Neural cell (in vitro differentiated cells): ENCODE data around the gene EHD4. TPM values are rescaled to one million over a fixed set of nuclear protein-coding genes. Genes with fewer than 3 reads are reported as not detected.

ENCODE experiments used
- H2AFZ ChIP-seq: fragments of 200-600, 300-800 bp; sonication (generic), shearing (Covaris generic); 2 replicates; pipeline ENCODE4 v1.6.0; 2014; ENCODE audit warnings: low read depth, mild to moderate bottlenecking, antibody characterized with exemption, low read length, moderate library complexity
- H3F3A ChIP-seq: fragments of 200-600 bp; shearing (Covaris generic); 2 replicates; pipeline ENCODE4 v1.6.1; 2016; ENCODE audit warnings: mild to moderate bottlenecking, moderate library complexity, mixed read lengths, antibody characterized with exemption, low read length; ENCODE audit not compliant: insufficient read depth, poor library complexity, severe bottlenecking
- H3K27ac ChIP-seq: fragments of 200-600, 300-800 bp; sonication (generic), shearing (Covaris generic); 2 replicates; pipeline ENCODE4 v1.5.1; 2014; ENCODE audit warnings: mild to moderate bottlenecking, low read length, moderate library complexity
- H3K27me3 ChIP-seq: fragments of 300-800, 200-600 bp; sonication (generic), shearing (Covaris generic); 2 replicates; pipeline ENCODE4 v1.6.0; 2014; ENCODE audit warnings: mild to moderate bottlenecking, low read depth, low read length, moderate library complexity; ENCODE audit not compliant: insufficient read depth
- H3K36me3 ChIP-seq: fragments of 300-800, 200-600 bp; sonication (generic), shearing (Covaris generic); 2 replicates; pipeline ENCODE4 v1.5.1; 2014; ENCODE audit warnings: mild to moderate bottlenecking, antibody characterized with exemption, low read length, moderate library complexity; ENCODE audit not compliant: insufficient read depth
- H3K4me2 ChIP-seq: fragments of 300-800, 200-600 bp; sonication (generic), shearing (Covaris generic); 2 replicates; pipeline ENCODE4 v1.6.0; 2014; ENCODE audit warnings: mild to moderate bottlenecking, low read length
- H3K4me3 ChIP-seq: fragments of 300-800, 200-600 bp; sonication (generic), shearing (Covaris generic); 2 replicates; pipeline ENCODE4 v1.5.1; 2014; ENCODE audit warnings: mild to moderate bottlenecking, low read length, moderate library complexity
- H3K79me2 ChIP-seq: fragments of 200-600 bp; shearing (Covaris generic); replicated peaks from 2 replicates; pipeline ENCODE4 v1.6.0; 2014; ENCODE audit warnings: mild to moderate bottlenecking, low read length, moderate library complexity; ENCODE audit not compliant: insufficient read depth
- H3K9ac ChIP-seq: fragments of 300-800, 200-600 bp; sonication (generic), shearing (Covaris generic); 2 replicates; pipeline ENCODE4 v1.6.1; 2016; ENCODE audit warnings: mild to moderate bottlenecking, low read length, mixed read lengths
- H3K9me2 ChIP-seq: fragments of 200-600 bp; shearing (Covaris generic); 2 replicates; pipeline ENCODE4 v1.6.1; 2016; ENCODE audit warnings: mild to moderate bottlenecking, low read length, mixed read lengths; ENCODE audit not compliant: insufficient read depth
- H3K9me3 ChIP-seq: fragments of 200-600, 300-800 bp; sonication (generic), shearing (Covaris generic); 2 replicates; pipeline ENCODE4 v1.6.1; 2016; ENCODE audit warnings: mild to moderate bottlenecking, mixed run types, low read length, moderate library complexity, mixed read lengths
- H4K20me1 ChIP-seq: fragments of 200-600 bp; shearing (Covaris generic); 2 replicates; pipeline ENCODE4 v1.6.1; 2016; ENCODE audit warnings: mild to moderate bottlenecking, mixed run types; ENCODE audit not compliant: insufficient read depth
- EP300 ChIP-seq: fragments of 450-650 bp; conservative IDR thresholded peaks from 2 replicates; pipeline ENCODE4 v1.6.1; 2014; ENCODE audit warnings: antibody characterized with exemption, mild to moderate bottlenecking, moderate library complexity; ENCODE audit not compliant: poor library complexity, severe bottlenecking
- EZH2 ChIP-seq: fragments of 200-600, 300-800 bp; shearing (Covaris generic), sonication (generic); IDR thresholded peaks from 2 replicates; pipeline ENCODE4 v1.6.1; 2014; ENCODE audit warnings: antibody characterized with exemption, low read length, borderline replicate concordance, mild to moderate bottlenecking; ENCODE audit not compliant: insufficient read depth, poor library complexity, severe bottlenecking
- MXI1 ChIP-seq: fragments of 450-650 bp; conservative IDR thresholded peaks from 2 replicates; pipeline ENCODE4 v1.6.1; 2014; ENCODE audit warnings: antibody characterized with exemption, mild to moderate bottlenecking; ENCODE audit not compliant: poor library complexity, severe bottlenecking
- POLR2AphosphoS5 ChIP-seq: IDR thresholded peaks from 2 replicates; pipeline ENCODE4 v1.6.1; 2012
- RAD21 ChIP-seq: fragments of 450-650 bp; conservative IDR thresholded peaks from 2 replicates; pipeline ENCODE4 v1.6.1; 2014; ENCODE audit warnings: antibody characterized with exemption, mild to moderate bottlenecking, moderate library complexity
- SMC3 ChIP-seq: fragments of 450-650 bp; conservative IDR thresholded peaks from 2 replicates; pipeline ENCODE4 v1.6.1; 2014; ENCODE audit warnings: antibody characterized with exemption, mild to moderate bottlenecking, moderate library complexity; ENCODE audit not compliant: poor library complexity
- TAF1 ChIP-seq: IDR thresholded peaks from 2 replicates; pipeline ENCODE4 v1.6.1; 2012; ENCODE audit warnings: low read depth
- polyA plus RNA-seq: library from polyadenylated mRNA; depleted of rRNA; stranded (reverse); fragments of >200 nt; gene quantifications from 2 replicates; pipeline ENCODE4 v1.2.3, GENCODE V29; 2014
- TF ChIP-seq, protein P1 (sequence below): IDR thresholded peaks from 2 replicates; pipeline ENCODE4 v1.6.1; 2012; ENCODE audit warnings: borderline replicate concordance
- TF ChIP-seq, protein P2 (sequence below): fragments of 450-650 bp; IDR thresholded peaks from 2 replicates; pipeline ENCODE4 v1.5.1; 2014; ENCODE audit warnings: antibody characterized with exemption, mild to moderate bottlenecking, moderate library complexity; ENCODE audit not compliant: poor library complexity, severe bottlenecking

The EHD4 gene
- polyA plus RNA-seq, 1 donor from 2014 or later, result 0.09 TPM

DNA sequence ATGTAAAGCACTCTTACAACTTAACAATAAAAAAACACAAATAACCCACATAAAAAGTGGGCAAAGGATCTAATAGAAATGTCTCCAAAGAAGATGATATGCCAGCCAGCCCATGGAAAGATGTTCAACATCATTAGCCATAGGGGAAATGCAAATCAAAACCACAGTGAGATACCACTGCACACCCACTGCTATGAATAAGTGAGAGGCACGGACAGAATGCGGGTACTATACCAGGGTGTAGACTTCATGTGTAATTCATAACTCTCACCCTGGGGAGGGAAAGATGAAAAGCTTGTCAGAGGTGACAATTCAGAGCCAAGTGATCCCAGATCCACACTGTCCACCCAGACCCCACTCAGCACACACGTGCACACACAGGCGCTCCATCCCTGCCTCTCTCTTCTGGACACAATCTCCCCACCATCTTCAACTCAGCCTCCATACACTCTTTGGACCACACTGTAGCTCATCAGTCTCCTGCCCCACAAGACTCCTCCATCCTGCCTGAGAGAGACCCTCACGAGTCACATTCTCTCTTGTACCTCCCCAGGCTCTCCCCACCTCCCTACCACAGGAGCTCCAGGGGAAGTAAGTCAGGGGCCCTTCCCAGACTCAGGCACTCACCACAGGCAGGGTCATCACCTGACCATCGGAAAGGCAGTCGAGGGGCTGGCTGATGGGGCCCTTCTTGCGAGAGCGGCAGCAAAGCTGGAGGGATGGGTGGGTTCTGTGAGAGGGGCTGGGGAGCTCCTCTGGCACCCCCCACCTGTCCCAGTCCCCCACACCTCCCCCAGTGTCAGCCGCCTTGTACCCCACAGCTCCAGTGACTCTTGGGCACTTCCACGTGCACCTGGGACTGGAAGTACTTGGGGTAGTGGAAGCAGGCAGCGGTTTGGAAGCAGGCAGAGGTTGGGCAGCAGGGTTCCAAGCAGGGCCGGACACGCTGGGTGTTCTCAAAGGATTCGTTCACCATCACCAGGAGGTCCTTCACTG is 27.2 kb upstream of the EHD4 start:
- H3K27ac ChIP-seq, result no peak overlapping the region
- H3K9ac ChIP-seq, result no peak overlapping the region
- TF ChIP-seq, protein P1, sequence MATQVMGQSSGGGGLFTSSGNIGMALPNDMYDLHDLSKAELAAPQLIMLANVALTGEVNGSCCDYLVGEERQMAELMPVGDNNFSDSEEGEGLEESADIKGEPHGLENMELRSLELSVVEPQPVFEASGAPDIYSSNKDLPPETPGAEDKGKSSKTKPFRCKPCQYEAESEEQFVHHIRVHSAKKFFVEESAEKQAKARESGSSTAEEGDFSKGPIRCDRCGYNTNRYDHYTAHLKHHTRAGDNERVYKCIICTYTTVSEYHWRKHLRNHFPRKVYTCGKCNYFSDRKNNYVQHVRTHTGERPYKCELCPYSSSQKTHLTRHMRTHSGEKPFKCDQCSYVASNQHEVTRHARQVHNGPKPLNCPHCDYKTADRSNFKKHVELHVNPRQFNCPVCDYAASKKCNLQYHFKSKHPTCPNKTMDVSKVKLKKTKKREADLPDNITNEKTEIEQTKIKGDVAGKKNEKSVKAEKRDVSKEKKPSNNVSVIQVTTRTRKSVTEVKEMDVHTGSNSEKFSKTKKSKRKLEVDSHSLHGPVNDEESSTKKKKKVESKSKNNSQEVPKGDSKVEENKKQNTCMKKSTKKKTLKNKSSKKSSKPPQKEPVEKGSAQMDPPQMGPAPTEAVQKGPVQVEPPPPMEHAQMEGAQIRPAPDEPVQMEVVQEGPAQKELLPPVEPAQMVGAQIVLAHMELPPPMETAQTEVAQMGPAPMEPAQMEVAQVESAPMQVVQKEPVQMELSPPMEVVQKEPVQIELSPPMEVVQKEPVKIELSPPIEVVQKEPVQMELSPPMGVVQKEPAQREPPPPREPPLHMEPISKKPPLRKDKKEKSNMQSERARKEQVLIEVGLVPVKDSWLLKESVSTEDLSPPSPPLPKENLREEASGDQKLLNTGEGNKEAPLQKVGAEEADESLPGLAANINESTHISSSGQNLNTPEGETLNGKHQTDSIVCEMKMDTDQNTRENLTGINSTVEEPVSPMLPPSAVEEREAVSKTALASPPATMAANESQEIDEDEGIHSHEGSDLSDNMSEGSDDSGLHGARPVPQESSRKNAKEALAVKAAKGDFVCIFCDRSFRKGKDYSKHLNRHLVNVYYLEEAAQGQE, result no peak
- no peaks in the 10 kb centered on the region for H3K36me3 ChIP-seq
- no peaks in the 10 kb centered on the region for H4K20me1 ChIP-seq
- H3K9me3 ChIP-seq, result no peaks in the 10 kb centered on the region
- no peaks in the 10 kb centered on the region for H3K27me3 ChIP-seq
- no peaks in the 10 kb centered on the region for H3K79me2 ChIP-seq
- H3K4me2 ChIP-seq, result no peak overlapping the region
- H3F3A ChIP-seq, result no peaks in the 10 kb centered on the region
- no peak overlapping the region for H3K4me3 ChIP-seq
- H2AFZ ChIP-seq, result no peak overlapping the region
- no peaks in the 10 kb centered on the region for H3K9me2 ChIP-seq

DNA sequence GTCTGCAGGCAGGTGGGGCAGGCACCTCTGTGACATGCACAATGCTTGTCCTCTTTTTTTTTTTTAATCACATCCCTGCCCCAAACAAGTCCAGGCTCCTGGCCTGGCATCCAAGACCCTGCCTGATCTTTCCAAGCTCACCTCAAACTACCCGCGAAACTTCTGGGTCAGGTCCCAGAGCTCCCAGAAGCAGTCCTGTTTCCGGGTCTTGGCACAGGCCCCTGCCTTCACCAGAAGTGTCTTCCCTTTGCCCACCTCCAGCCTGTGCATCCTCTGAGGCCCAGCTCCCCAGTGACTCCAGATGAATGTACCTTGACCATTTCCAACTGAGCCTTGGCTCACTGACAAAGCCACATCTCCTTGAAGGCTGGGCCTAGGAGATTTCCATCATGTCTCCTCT is 25.5 kb upstream of the EHD4 start:
- H3K9me2 ChIP-seq, result no peaks in the 10 kb centered on the region
- TF ChIP-seq POLR2AphosphoS5 (no peak), MXI1 (no peak), SMC3 (no peak), EP300 (no peak), TAF1 (no peak), RAD21 (no peak), EZH2 (no peak)
- TF ChIP-seq, protein P1, result no peak
- TF ChIP-seq, protein P2, sequence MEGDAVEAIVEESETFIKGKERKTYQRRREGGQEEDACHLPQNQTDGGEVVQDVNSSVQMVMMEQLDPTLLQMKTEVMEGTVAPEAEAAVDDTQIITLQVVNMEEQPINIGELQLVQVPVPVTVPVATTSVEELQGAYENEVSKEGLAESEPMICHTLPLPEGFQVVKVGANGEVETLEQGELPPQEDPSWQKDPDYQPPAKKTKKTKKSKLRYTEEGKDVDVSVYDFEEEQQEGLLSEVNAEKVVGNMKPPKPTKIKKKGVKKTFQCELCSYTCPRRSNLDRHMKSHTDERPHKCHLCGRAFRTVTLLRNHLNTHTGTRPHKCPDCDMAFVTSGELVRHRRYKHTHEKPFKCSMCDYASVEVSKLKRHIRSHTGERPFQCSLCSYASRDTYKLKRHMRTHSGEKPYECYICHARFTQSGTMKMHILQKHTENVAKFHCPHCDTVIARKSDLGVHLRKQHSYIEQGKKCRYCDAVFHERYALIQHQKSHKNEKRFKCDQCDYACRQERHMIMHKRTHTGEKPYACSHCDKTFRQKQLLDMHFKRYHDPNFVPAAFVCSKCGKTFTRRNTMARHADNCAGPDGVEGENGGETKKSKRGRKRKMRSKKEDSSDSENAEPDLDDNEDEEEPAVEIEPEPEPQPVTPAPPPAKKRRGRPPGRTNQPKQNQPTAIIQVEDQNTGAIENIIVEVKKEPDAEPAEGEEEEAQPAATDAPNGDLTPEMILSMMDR, result no peak
- H3F3A ChIP-seq, result no peaks in the 10 kb centered on the region
- no peak overlapping the region for H3K4me3 ChIP-seq
- H3K36me3 ChIP-seq, result no peaks in the 10 kb centered on the region
- no peaks in the 10 kb centered on the region for H3K79me2 ChIP-seq
- H2AFZ ChIP-seq, result no peak overlapping the region
- no peak overlapping the region for H3K4me2 ChIP-seq
- no peak overlapping the region for H3K9ac ChIP-seq
- H3K27me3 ChIP-seq, result no peaks in the 10 kb centered on the region
- no peaks in the 10 kb centered on the region for H4K20me1 ChIP-seq
- H3K9me3 ChIP-seq, result no peaks in the 10 kb centered on the region
- no peak overlapping the region for H3K27ac ChIP-seq
